Measurements from ENCODE around the gene HIPK4.
"Not testable (repeated sequence)": the region's sequence is repeated elsewhere in the genome, so short reads cannot be mapped to it uniquely, and the experiment has no call there.

HIPK4 gene

GRCh38 chr19:40393894-40394815, 4.2 kb upstream of the HIPK4 start:
- no peak for DNase-seq (ENCODE audit: low read depth in 2 of 2)

- DNase-seq (ENCODE audit: low read depth in 2 of 2), result no peak
These were observed 3.0 kb upstream of the HIPK4 start for GRCh38 chr19:40392894-40393517.

- DNase-seq (ENCODE audit: low read depth in 2 of 2), result no peak
These were observed 2.1 kb upstream of the HIPK4 start for GRCh38 chr19:40392123-40392522.

GRCh38 chr19:40389404-40390083, 437 bp downstream of the HIPK4 start:
- no peak for DNase-seq (ENCODE audit: low read depth in 2 of 2)

DNA sequence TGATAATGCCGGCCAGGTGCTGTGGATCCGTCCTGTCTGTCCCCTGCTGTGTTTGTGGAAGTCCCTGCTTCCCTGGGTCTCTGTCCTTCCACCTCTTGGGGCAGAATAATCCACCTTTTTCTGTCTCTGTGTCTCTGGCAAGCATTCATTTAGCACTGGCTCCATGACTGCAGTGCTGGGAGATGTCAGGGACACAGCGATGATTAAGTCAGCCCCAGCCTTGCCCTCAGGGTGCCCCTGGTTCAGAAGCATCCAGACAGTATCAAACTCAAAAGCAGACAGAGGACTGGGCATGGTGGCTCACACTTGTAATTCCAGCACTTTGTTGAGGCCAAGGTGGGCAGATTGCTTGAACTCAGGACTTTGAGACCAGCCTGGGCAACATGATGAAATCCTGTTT, 1.5 kb downstream of the HIPK4 start:
- DNase-seq (ENCODE audit: low read depth in 2 of 2), result no peak

DNA sequence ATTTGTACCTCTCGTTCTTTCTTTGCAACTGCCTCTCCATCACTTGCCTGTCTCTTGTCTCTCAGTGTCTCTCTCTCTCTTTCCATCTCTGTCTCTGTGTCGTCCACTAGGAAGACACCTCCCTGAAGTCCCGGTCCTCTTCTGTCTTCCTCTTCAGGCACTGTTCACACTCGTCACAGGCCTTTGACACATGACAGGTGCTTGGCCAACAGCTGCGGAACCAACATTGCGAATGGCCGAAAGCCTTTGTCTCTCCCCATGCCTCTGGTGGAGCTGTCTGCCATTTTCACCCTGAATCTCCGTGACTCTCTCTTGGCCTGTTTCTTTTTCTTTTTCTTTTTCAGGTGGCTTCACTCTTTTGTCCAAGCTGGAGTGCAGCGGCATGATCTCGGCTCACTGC, 2.8 kb downstream of the HIPK4 start:
- DNase-seq (ENCODE audit: low read depth in 2 of 2), result no peak

DNA sequence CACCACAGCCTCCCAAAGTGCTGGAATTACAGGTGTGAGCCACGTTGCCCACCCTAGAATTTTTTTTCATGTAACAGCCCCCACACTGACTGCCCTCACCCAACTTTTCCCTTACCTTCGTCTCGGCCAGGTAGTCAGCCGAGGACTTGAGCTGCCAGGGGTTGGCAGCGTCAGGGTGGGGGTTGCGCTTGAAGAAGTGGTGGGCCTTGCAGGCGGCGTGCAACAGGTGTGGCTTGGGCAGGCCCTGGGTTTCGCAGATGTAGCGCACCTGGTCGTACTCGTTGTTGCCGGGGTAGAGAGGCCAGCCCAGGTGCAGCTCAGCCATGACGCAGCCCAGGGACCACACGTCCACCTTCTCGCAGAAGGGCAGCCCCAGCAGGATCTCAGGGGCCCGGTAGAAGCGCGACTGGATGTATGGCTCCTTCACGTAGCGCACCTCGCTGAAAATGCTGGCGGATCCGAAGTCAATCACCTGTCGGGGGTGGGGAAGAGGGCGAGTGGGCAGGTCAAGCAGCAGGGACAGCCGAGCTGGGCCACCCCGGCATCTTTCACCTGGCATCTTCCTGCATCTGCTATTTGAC, 6.2 kb downstream of the HIPK4 start:
- DNase-seq (ENCODE audit: low read depth in 2 of 2), result no peak

GRCh38 chr19:40381321-40381720, 8.7 kb downstream of the HIPK4 start:
- DNase-seq (ENCODE audit: low read depth in 2 of 2), result no peak

- no peak for DNase-seq (ENCODE audit: low read depth in 2 of 2)
These were observed 9.6 kb downstream of the HIPK4 start for GRCh38 chr19:40380199-40381037.

GRCh38 chr19:40379446-40380198, 10.4 kb downstream of the HIPK4 start:
- DNase-seq (ENCODE audit: low read depth in 2 of 2), result no peak

DNA sequence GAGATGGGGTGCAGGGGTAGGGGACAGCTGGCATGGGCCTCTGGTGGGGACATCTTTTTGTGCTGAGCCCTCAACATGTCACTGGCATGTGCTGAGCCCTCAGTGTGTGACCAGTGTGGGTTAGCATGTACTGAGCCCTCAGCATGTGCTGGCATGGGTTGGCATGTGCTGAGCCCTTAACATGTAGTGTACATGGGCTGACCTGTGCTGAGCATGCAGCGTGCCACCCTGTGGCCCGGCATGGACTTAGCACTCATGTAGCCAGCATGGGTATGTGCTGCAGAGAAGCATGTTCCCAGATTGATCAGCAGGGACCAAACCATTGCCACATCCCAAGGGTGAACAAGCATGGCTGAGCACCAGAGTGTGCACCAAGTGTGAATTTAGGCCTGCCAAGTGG, 11.5 kb downstream of the HIPK4 start:
- DNase-seq (ENCODE audit: low read depth in 2 of 2), result no peak

DNA sequence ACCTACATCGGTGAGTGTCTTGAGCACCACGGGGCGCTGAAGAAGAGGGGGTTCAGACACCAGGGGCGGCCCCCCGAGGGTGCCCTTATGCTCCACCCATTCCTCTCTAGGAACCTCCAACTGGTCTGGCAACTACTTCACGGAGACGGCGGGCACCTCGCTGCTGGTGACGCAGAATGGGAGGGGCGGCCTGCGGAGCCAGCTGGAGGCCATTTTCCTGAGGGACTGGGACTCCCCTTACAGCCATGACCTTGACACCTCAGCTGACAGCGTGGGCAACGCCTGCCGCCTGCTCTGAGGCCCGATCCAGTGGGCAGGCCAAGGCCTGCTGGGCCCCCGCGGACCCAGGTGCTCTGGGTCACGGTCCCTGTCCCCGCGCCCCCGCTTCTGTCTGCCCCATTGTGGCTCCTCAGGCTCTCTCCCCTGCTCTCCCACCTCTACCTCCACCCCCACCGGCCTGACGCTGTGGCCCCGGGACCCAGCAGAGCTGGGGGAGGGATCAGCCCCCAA, 12.1 kb downstream of the HIPK4 start:
- DNase-seq (ENCODE audit: low read depth in 2 of 2), result no peak

DNA sequence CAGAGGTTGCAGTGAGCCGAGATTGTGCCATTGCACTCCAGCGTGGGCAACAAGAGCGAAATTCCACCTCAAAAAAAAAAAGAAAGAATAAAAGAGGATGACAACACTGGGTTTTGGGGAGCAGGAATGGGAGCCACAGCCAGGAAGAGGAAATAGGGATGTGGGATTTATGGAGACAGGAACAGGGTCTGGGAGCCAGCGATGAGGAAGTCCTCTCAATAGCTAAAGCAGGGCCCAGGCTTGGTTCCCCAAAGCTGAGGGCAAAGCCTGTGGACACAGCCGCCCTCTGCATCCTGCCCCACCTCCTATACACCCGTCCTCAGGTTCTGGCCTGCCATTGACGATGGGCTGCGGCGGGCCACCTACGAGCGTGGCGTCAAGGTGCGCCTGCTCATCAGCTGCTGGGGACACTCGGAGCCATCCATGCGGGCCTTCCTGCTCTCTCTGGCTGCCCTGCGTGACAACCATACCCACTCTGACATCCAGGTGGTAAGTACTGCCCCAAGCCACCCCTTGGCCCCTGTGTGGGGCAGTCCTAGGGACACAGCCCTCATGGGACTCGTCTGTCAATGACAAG, 13.6 kb downstream of the HIPK4 start:
- no peak for DNase-seq (ENCODE audit: low read depth in 2 of 2)

DNA sequence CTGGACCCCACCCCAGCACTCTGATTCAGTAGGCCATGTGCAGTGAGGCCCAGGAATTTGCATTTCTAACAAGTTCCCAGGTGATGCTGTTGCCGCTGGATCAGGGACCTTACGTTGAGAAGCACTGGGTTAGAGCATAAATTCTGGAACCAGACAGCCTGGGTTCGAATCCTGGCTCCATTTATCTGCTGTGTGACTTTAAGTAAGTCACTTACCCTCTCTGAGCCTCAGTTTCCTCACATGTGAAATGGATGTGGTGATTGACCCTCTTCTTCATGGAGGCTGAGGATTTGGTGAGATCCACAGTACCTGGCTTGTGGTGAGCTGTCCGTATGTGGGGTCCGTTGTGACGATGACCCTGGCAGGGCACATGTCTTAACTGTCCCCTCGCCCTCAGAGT, 15.9 kb downstream of the HIPK4 start:
- DNase-seq (ENCODE audit: low read depth in 2 of 2), result no peak

GRCh38 chr19:40371802-40372122, 18.2 kb downstream of the HIPK4 start:
- no peak for DNase-seq (ENCODE audit: low read depth in 2 of 2)

GRCh38 chr19:40370997-40371801, 18.8 kb downstream of the HIPK4 start:
- no peak for DNase-seq (ENCODE audit: low read depth in 2 of 2)

- not testable (repeated sequence) for DNase-seq (ENCODE audit: low read depth in 2 of 2)
These were observed 19.7 kb downstream of the HIPK4 start for GRCh38 chr19:40370253-40370652.

DNA sequence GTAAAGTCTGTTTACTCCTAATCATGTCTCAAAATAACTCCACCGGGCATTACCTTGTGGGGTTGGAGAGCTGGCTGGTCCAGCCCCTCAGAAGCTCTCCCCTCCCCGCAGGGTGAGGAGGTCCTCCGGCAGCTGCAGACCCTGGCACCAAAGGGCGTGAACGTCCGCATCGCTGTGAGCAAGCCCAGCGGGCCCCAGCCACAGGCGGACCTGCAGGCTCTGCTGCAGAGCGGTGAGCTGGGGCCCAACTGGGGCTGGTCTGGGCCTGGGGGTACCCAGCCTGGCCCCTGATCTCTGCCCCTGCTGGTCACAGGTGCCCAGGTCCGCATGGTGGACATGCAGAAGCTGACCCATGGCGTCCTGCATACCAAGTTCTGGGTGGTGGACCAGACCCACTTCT, 20.2 kb downstream of the HIPK4 start:
- DNase-seq (ENCODE audit: low read depth in 2 of 2), result no peak
